Fibroblast of lung (primary cell): ENCODE measurements around the gene FSTL4. TPM values are rescaled to one million over a fixed set of nuclear protein-coding genes. Genes with fewer than 3 reads are reported as not detected.

Experiments
- DNase-seq, 2 donors: peaks; one replicate each; pipeline versions ENCODE4 v3.0.0 to v3.0.0-alpha.2; 2010; ENCODE audit warnings: low read depth in 2 of 2
- H2AFZ ChIP-seq: 2 replicates; pipeline ENCODE4 v1.5.1; 2012; ENCODE audit warnings: low read length, control low read depth, inconsistent platforms
- H3K27ac ChIP-seq: 2 replicates; pipeline ENCODE4 v1.5.1; 2011; ENCODE audit warnings: low read length, control low read depth; ENCODE audit not compliant: insufficient read depth
- H3K27me3 ChIP-seq: 2 replicates; pipeline ENCODE4 v1.5.1; 2011; ENCODE audit warnings: mild to moderate bottlenecking, low read length; ENCODE audit not compliant: control insufficient read depth, insufficient read depth
- H3K36me3 ChIP-seq: 2 replicates; pipeline ENCODE4 v1.5.1; 2011; ENCODE audit warnings: low read length; ENCODE audit not compliant: control insufficient read depth, insufficient read depth
- H3K4me1 ChIP-seq: 2 replicates; pipeline ENCODE4 v1.5.1; 2011; ENCODE audit warnings: low read length; ENCODE audit not compliant: control insufficient read depth, insufficient read depth; ENCODE audit errors: extremely low read depth
- H3K4me2 ChIP-seq: 2 replicates; pipeline ENCODE4 v1.5.1; 2011; ENCODE audit warnings: low read length, control low read depth; ENCODE audit not compliant: insufficient read depth; ENCODE audit errors: extremely low read depth
- H3K4me3 ChIP-seq, 4 experiments: fragments of 200-600 bp in 1 of 4; sonication (generic) in 1 of 4; replicated peaks in 1 of 4; 2 replicates each; pipeline ENCODE4 v1.5.1; 2011 to 2016; ENCODE audit warnings: low read length in 4 of 4, low read depth in 3 of 4, mild to moderate bottlenecking in 3 of 4, control low read depth in 2 of 4, inconsistent platforms in 1 of 4, mixed read lengths in 1 of 4; ENCODE audit not compliant: insufficient read depth in 1 of 4; ENCODE audit errors: control extremely low read depth in 1 of 4
- H3K79me2 ChIP-seq: 2 replicates; pipeline ENCODE4 v1.5.1; 2012; ENCODE audit warnings: mild to moderate bottlenecking, low read length, inconsistent platforms; ENCODE audit not compliant: control insufficient read depth, insufficient read depth
- H3K9ac ChIP-seq: 2 replicates; pipeline ENCODE4 v1.5.1; 2011; ENCODE audit warnings: mild to moderate bottlenecking, low read length, control low read depth; ENCODE audit not compliant: insufficient read depth
- H3K9me3 ChIP-seq: 2 replicates; pipeline ENCODE4 v1.5.1; 2012; ENCODE audit warnings: low read depth, low read length; ENCODE audit not compliant: control insufficient read depth, insufficient read depth
- H4K20me1 ChIP-seq: 2 replicates; pipeline ENCODE4 v1.5.1; 2011; ENCODE audit warnings: low read length; ENCODE audit not compliant: control insufficient read depth, insufficient read depth; ENCODE audit errors: extremely low read depth
- CTCF ChIP-seq, 2 donors: IDR thresholded peaks in 1 of 2; conservative IDR thresholded peaks in 1 of 2; 1 replicate in 1 of 2; 2 replicates in 1 of 2; pipeline ENCODE4 v1.5.1; 2011 to 2012; ENCODE audit warnings: low read length in 2 of 2, control low read depth in 1 of 2, inconsistent platforms in 1 of 2, low read depth in 1 of 2, mild to moderate bottlenecking in 1 of 2
- EZH2 ChIP-seq: IDR thresholded peaks from 2 replicates; pipeline ENCODE4 v1.5.1; 2012; ENCODE audit warnings: low read length, control low read depth, mild to moderate bottlenecking; ENCODE audit errors: missing control alignments
- polyA plus RNA-seq, 2 donors: library from polyadenylated mRNA; depleted of rRNA in 1 of 2; stranded (reverse) in 1 of 2; unstranded in 1 of 2; fragments of >200 nt; gene quantifications; 2 replicates each; pipeline ENCODE4 v1.2.1, GENCODE V29; 2011 to 2012; ENCODE audit warnings: missing spikeins in 1 of 2
- total RNA-seq: library from RNA; depleted of rRNA; stranded (reverse); fragments of >200 nt; gene quantifications from 2 replicates; pipeline ENCODE4 v1.2.1, GENCODE V29; 2014

Gene FSTL4
- total and polyA plus RNA-seq, 2 donors (not counting 1 experiment from before 2014, with no cell fraction given) = 0.17 to 0.33 TPM

- Histone ChIP-seq H3K4me1 (no peaks in the 10 kb centered on the region), H4K20me1 (no peaks in the 10 kb centered on the region), H3K27ac (no peak overlapping the region), H3K4me2 (no peak overlapping the region), H3K27me3 (no peaks in the 10 kb centered on the region), H3K9me3 (no peaks in the 10 kb centered on the region), H2AFZ (no peak overlapping the region), H3K36me3 (no peaks in the 10 kb centered on the region), H3K4me3 (no peak overlapping the region), H3K9ac (no peak overlapping the region), H3K79me2 (no peaks in the 10 kb centered on the region)
- DNase-seq = no peak
- no peak for TF ChIP-seq EZH2
- TF ChIP-seq CTCF (conservative IDR thresholded peaks at IDR 0.05 in 1 of 2, IDR thresholded peaks at IDR 0.05 in 1 of 2; ENCODE audit: low read depth in 1 of 2, low read length in 2 of 2) = no peak
These were observed 274.4 kb downstream of the FSTL4 start for GRCh38 chr5:133337795-133338445.

GRCh38 chr5:133336969-133337410 lies 275.4 kb downstream of the FSTL4 start:
- DNase-seq = no peak
- no peaks in the 10 kb centered on the region for H4K20me1 ChIP-seq
- no peaks in the 10 kb centered on the region for H3K27me3 ChIP-seq
- no peaks in the 10 kb centered on the region for H3K36me3 ChIP-seq
- no peaks in the 10 kb centered on the region for H3K9me3 ChIP-seq
- no peaks in the 10 kb centered on the region for H3K4me1 ChIP-seq
- no peak for TF ChIP-seq EZH2
- TF ChIP-seq CTCF (conservative IDR thresholded peaks at IDR 0.05 in 1 of 2, IDR thresholded peaks at IDR 0.05 in 1 of 2; ENCODE audit: low read depth in 1 of 2, low read length in 2 of 2) = no peak
- H3K4me3 ChIP-seq = no peak overlapping the region
- H2AFZ ChIP-seq = no peak overlapping the region
- H3K27ac ChIP-seq = no peak overlapping the region
- no peaks in the 10 kb centered on the region for H3K79me2 ChIP-seq
- H3K4me2 ChIP-seq = no peak overlapping the region
- H3K9ac ChIP-seq = no peak overlapping the region

- H3K4me1 ChIP-seq = no peaks in the 10 kb centered on the region
- TF ChIP-seq CTCF (conservative IDR thresholded peaks at IDR 0.05 in 1 of 2, IDR thresholded peaks at IDR 0.05 in 1 of 2; ENCODE audit: low read depth in 1 of 2, low read length in 2 of 2) (no peak), EZH2 (no peak)
- no peak overlapping the region for H3K27ac ChIP-seq
- no peak for DNase-seq
- H3K27me3 ChIP-seq = no peaks in the 10 kb centered on the region
- H3K9ac ChIP-seq = no peak overlapping the region
- no peaks in the 10 kb centered on the region for H3K79me2 ChIP-seq
- no peak overlapping the region for H3K4me3 ChIP-seq
- no peaks in the 10 kb centered on the region for H3K9me3 ChIP-seq
- H3K36me3 ChIP-seq = no peaks in the 10 kb centered on the region
- H3K4me2 ChIP-seq = no peak overlapping the region
- H2AFZ ChIP-seq = no peak overlapping the region
- no peaks in the 10 kb centered on the region for H4K20me1 ChIP-seq
These were observed 276.0 kb downstream of the FSTL4 start for GRCh38 chr5:133336121-133336968.
